Prostate gland (tissue), 2 donors: ENCODE measurements around the gene TRPV4.

ENCODE experiments used
- CTCF ChIP-seq, 4 experiments: fragments of 200-600 bp in 2 of 4; fragments of 450-650 bp in 2 of 4; sonication (generic) in 2 of 4; IDR thresholded peaks; 1 replicate in 3 of 4; 2 replicates in 1 of 4; pipeline ENCODE4 v1.5.1; 2016 to 2019; ENCODE audit warnings: antibody characterized with exemption in 4 of 4, mild to moderate bottlenecking in 2 of 4, moderate library complexity in 2 of 4
- POLR2A ChIP-seq: fragments of 450-650 bp; IDR thresholded peaks from one replicate; pipeline ENCODE4 v1.6.1; 2016; ENCODE audit warnings: antibody characterized with exemption, mild to moderate bottlenecking
- POLR2AphosphoS5 ChIP-seq: sonication (generic); formaldehyde crosslinking; IDR thresholded peaks from one replicate; pipeline ENCODE4 v1.6.1; 2017; ENCODE audit warnings: antibody characterized with exemption

- TF ChIP-seq CTCF (IDR thresholded peaks at IDR 0.05) = no peak
- no peak for TF ChIP-seq POLR2AphosphoS5
- TF ChIP-seq POLR2A = no peak
Observed at GRCh38 chr12:109810954-109811623, 22.1 kb downstream of the TRPV4 start.
